ENCODE measurements around the gene ZCCHC24. TPM values are rescaled to one million over a fixed set of nuclear protein-coding genes. Genes with fewer than 3 reads are reported as not detected.

The ZCCHC24 gene
- total and polyA plus RNA-seq, 2 donors (not counting 1 experiment from before 2014, with no cell fraction given) = 33.2 to 44.4 TPM

DNA sequence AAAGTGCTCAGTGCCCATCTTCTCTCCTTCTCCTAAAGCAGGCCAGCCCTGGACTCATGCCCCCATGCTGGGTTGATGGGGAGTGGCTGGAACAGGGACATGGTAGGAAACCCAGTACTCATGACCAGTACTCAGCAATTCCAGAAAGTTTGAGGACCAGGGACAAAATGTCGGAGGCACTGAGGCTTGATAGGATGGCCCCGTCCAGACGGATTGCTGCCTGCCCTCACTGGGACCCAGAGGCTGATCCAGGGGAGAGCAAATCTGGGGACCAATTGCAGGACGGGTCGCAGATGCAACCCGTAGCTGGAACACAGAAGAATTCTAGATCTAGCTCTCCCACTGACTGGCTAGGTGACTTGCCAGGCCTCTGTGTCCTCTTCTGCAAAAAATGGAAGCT lies 5.1 kb downstream of the ZCCHC24 start:
- peak overlapping the region; percentile 65 for H3K4me2 ChIP-seq (ENCODE audit: extremely low read depth, insufficient read depth, low read length)
- DNase-seq (ENCODE audit: low read depth in 2 of 2) = no peak
- peaks cover 58% of the 10 kb centered on the region for H3K4me1 ChIP-seq (ENCODE audit: control insufficient read depth, extremely low read depth, insufficient read depth, low read length)
- no peak for TF ChIP-seq EZH2 (IDR thresholded peaks at IDR 0.05; ENCODE audit: low read length, missing control alignments)
- TF ChIP-seq, protein P1, sequence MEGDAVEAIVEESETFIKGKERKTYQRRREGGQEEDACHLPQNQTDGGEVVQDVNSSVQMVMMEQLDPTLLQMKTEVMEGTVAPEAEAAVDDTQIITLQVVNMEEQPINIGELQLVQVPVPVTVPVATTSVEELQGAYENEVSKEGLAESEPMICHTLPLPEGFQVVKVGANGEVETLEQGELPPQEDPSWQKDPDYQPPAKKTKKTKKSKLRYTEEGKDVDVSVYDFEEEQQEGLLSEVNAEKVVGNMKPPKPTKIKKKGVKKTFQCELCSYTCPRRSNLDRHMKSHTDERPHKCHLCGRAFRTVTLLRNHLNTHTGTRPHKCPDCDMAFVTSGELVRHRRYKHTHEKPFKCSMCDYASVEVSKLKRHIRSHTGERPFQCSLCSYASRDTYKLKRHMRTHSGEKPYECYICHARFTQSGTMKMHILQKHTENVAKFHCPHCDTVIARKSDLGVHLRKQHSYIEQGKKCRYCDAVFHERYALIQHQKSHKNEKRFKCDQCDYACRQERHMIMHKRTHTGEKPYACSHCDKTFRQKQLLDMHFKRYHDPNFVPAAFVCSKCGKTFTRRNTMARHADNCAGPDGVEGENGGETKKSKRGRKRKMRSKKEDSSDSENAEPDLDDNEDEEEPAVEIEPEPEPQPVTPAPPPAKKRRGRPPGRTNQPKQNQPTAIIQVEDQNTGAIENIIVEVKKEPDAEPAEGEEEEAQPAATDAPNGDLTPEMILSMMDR (conservative IDR thresholded peaks at IDR 0.05 in 1 of 2, IDR thresholded peaks at IDR 0.05 in 1 of 2; ENCODE audit: low read depth in 1 of 2, low read length in 2 of 2) = no peak
- no peak overlapping the region for H3K9ac ChIP-seq (ENCODE audit: insufficient read depth, low read length)
- H3K9me3 ChIP-seq (ENCODE audit: control insufficient read depth, insufficient read depth, low read depth, low read length) = no peaks in the 10 kb centered on the region
- peaks cover 91% of the 10 kb centered on the region for H3K79me2 ChIP-seq (ENCODE audit: control insufficient read depth, insufficient read depth, low read length)
- H3K4me3 ChIP-seq (replicated peaks in 1 of 4; ENCODE audit: control extremely low read depth in 1 of 4, insufficient read depth in 1 of 4, low read depth in 3 of 4, low read length in 4 of 4) = peak overlapping the region in 1 of 4 experiments; percentile 98
- no peaks in the 10 kb centered on the region for H4K20me1 ChIP-seq (ENCODE audit: control insufficient read depth, extremely low read depth, insufficient read depth, low read length)
- H3K27ac ChIP-seq (ENCODE audit: insufficient read depth, low read length) = peak overlapping the region; percentile 70
- H3K27me3 ChIP-seq (ENCODE audit: control insufficient read depth, insufficient read depth, low read length) = no peaks in the 10 kb centered on the region
- H2AFZ ChIP-seq (ENCODE audit: low read length) = no peak overlapping the region
- peaks cover 8% of the 10 kb centered on the region for H3K36me3 ChIP-seq (ENCODE audit: control insufficient read depth, insufficient read depth, low read length)

DNA sequence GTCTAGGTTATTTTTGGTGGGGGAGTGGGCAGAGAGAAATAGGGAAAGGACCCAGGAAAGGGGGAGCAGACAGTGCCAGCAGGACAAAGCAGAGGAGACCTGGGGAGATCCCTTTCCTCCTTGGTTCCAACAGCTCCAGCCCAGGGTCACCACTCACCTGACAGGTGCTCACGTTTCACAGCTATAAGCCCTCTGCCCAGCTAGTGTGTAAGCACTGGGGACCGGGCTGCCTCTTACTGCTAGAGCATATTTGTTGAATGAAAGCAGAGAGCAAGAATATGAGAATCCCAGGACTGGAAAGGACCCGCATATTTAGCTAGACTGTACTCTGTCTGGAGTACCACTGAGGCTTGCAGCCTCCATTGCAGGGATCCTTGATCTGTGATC lies 6.7 kb downstream of the ZCCHC24 start:
- Histone ChIP-seq H3K4me3 (replicated peaks in 1 of 4; ENCODE audit: control extremely low read depth in 1 of 4, insufficient read depth in 1 of 4, low read depth in 3 of 4, low read length in 4 of 4) (peak overlapping the region in 1 of 4 experiments; percentile 5), H3K4me1 (ENCODE audit: control insufficient read depth, extremely low read depth, insufficient read depth, low read length) (peaks cover 65% of the 10 kb centered on the region), H3K9me3 (ENCODE audit: control insufficient read depth, insufficient read depth, low read depth, low read length) (no peaks in the 10 kb centered on the region), H3K27ac (ENCODE audit: insufficient read depth, low read length) (no peak overlapping the region), H3K36me3 (ENCODE audit: control insufficient read depth, insufficient read depth, low read length) (peaks cover 10% of the 10 kb centered on the region), H3K27me3 (ENCODE audit: control insufficient read depth, insufficient read depth, low read length) (no peaks in the 10 kb centered on the region), H4K20me1 (ENCODE audit: control insufficient read depth, extremely low read depth, insufficient read depth, low read length) (no peaks in the 10 kb centered on the region), H3K9ac (ENCODE audit: insufficient read depth, low read length) (no peak overlapping the region), H3K4me2 (ENCODE audit: extremely low read depth, insufficient read depth, low read length) (peak overlapping the region; percentile 2), H2AFZ (ENCODE audit: low read length) (no peak overlapping the region), H3K79me2 (ENCODE audit: control insufficient read depth, insufficient read depth, low read length) (peaks cover 89% of the 10 kb centered on the region)
- TF ChIP-seq, protein P1 (conservative IDR thresholded peaks at IDR 0.05 in 1 of 2, IDR thresholded peaks at IDR 0.05 in 1 of 2; ENCODE audit: low read depth in 1 of 2, low read length in 2 of 2) = no peak
- no peak for TF ChIP-seq EZH2 (IDR thresholded peaks at IDR 0.05; ENCODE audit: low read length, missing control alignments)
- DNase-seq (ENCODE audit: low read depth in 2 of 2) = no peak

DNA sequence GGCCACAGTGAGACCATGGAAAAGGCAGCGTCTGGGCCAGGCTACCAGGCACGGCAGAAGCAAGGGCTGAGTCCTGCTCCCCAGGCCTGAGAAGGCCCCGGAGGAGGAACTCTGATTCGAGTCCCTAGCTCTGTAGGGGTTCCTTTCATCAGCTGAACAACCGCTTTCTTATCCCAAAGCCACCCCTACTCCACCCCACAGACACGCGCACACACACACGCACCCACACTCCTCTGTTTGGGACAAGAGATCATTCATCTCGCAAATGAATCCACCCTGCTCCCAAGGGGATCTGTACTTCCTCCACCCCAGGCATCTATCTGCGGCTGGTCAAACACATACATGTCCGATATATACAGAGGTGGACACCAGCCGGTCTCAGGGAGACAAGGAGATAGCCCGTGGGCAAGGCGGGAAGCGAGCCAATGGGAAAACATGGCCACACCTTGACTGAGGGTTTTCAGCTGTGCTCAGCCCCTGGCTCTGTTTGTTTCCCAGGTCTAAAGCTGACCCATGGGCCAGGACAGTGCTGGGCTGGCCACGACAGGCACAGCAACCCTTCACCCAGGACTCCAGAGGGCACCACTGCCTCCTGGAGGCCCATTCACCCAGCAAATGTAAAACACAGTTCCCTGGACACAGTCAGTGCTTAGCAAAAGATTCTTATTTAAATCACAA lies 7.3 kb downstream of the ZCCHC24 start:
- peak in 1 of 2 donors; percentile 18 for DNase-seq (ENCODE audit: low read depth in 2 of 2)
- H4K20me1 ChIP-seq (ENCODE audit: control insufficient read depth, extremely low read depth, insufficient read depth, low read length) = no peaks in the 10 kb centered on the region
- H3K9ac ChIP-seq (ENCODE audit: insufficient read depth, low read length) = peak overlapping the region; percentile 13
- H3K27me3 ChIP-seq (ENCODE audit: control insufficient read depth, insufficient read depth, low read length) = no peaks in the 10 kb centered on the region
- peaks cover 69% of the 10 kb centered on the region for H3K4me1 ChIP-seq (ENCODE audit: control insufficient read depth, extremely low read depth, insufficient read depth, low read length)
- H3K36me3 ChIP-seq (ENCODE audit: control insufficient read depth, insufficient read depth, low read length) = peaks cover 13% of the 10 kb centered on the region
- H3K4me2 ChIP-seq (ENCODE audit: extremely low read depth, insufficient read depth, low read length) = peak overlapping the region; percentile 2
- no peaks in the 10 kb centered on the region for H3K9me3 ChIP-seq (ENCODE audit: control insufficient read depth, insufficient read depth, low read depth, low read length)
- H3K4me3 ChIP-seq (replicated peaks in 1 of 4; ENCODE audit: control extremely low read depth in 1 of 4, insufficient read depth in 1 of 4, low read depth in 3 of 4, low read length in 4 of 4) = no peak overlapping the region
- H3K79me2 ChIP-seq (ENCODE audit: control insufficient read depth, insufficient read depth, low read length) = peaks cover 89% of the 10 kb centered on the region
- H2AFZ ChIP-seq (ENCODE audit: low read length) = no peak overlapping the region
- H3K27ac ChIP-seq (ENCODE audit: insufficient read depth, low read length) = no peak overlapping the region
- no peak for TF ChIP-seq EZH2 (IDR thresholded peaks at IDR 0.05; ENCODE audit: low read length, missing control alignments)
- TF ChIP-seq, protein P1 (conservative IDR thresholded peaks at IDR 0.05 in 1 of 2, IDR thresholded peaks at IDR 0.05 in 1 of 2; ENCODE audit: low read depth in 1 of 2, low read length in 2 of 2) = peak; percentile 27 to 49

All from fibroblast of lung (primary cell).